NCI-H345 (cell line): Measurements from ENCODE around the gene CNGB1.
"Not testable (repeated sequence)": the region's sequence is repeated elsewhere in the genome, so short reads cannot be mapped to it uniquely, and the experiment has no call there.

Experiments used
- DNase-seq: peaks from one replicate; lab custom pipeline; 2025; lab: John Stamatoyannopoulos, UW

CNGB1 gene

DNA sequence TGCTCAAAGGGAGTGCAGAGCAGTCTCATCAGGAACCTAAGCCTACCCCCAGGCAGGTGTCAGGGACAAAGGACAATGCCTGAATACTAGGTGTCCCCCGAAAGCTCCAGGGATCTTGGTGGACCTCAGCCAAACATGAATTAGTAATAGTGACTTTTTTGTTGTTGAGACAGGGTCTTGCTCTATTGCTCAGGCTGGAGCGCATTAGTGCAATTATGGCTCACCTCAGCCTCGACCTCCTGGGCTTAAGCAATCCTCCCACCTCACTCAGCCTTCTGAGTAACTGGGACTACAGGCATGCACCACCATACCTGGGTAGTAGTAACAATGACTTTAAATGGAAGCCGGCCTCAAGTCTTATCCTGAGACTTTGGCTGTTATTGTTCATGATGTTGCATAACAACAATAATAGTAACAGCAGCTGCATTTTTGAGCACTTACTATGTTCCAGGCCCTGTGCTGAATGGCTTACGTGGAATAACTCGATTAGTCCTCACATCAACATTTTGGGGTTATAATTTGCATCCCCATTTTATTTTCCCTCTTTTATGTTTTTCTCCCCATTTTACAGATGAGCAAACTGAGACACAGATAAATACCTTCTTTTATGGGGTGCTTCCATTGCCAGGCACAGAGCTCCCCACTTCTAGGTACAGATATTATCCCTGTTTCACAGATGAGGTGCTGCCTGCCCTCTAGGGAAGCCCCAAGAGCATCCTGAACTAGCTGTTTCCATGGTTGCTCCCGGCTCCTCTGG is 19.5 kb downstream of the CNGB1 start:
- DNase-seq: no peak

DNA sequence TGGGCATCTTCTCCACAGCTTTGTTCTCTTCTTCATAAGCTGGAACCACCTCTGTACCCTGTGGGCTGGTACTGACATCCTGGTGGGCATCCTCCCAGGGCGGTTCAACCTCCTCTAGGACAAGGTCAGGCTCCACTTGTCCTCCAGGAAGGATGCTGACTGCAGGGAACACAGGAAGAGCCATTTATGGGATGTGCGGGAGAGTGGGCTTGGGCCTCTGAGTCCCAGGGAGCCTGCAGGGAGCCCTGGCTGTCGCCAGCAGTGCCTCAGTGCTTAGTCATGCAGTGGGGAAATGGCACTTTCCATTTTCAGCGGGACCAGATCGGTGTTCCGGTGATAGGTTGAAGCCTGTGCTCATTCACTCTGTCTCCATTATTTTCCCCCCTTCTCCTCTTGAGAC is 20.5 kb downstream of the CNGB1 start:
- DNase-seq: no peak

DNA sequence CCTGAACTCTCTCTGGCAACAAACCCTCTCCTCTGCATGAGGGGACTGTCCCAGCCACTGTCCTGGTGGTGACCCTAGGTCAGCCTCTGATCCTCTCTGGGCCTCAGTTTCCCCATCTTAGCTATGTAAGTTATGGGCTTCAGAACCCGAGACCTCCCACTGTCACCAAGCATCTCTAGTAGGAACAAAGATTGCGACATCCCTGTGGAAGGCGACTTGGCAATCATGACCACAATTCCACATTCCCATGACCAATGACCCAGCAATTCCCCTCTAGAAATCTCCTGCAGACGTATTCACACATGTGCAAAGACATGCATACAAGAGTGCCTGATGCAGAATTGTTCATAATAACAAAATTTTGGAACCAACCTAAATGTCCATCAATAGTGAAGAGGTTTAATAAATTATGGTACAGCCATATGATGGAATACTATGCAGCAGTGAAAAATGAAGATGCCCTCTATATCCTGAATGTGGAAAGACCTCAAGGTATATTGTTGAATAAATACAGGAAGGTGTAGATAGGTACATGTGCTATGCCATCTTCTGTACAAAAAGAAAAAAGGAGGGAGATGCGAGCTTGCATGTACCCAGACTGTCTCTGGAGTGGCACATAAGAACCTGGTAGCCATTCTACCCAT is 21.2 kb downstream of the CNGB1 start:
- DNase-seq: no peak

DNA sequence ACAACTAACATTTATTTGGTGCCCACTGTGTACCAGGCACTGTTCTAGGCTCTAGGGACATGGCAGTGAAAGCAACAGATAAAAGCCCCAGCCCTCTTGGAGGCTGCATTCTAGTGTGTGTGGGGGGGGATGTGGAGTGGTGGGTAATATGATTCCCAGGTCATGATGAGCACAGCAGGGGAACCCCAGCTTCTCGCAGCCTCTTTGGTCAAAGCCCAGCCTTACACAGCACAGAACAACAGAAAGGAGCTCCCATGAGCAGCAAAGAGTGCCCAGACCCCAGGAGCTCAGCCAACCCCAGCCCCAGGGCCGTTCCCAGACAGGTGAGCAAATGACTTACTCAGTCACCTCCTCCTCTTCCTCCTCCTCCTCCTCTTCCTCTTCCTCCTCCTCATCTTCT is 21.9 kb downstream of the CNGB1 start:
- no peak for DNase-seq

DNA sequence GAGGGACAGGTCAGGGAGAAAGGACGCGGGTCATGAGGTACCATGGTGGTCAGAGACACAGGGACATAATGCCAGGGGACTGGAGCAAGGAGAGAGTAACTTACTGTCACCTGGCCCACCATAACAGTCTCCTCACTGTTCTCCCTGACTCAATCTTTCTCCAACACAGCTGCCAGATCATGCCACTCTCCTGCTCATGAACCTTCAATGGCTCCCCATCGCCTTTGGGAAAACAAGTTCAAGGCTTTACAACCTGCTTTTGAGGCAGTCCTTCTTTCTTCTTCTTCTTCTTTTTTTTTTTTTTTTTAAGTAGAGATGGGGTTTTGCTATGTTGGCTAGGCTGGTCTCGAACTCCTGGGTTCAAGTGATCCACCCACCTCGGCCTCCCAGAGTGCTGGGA is 22.9 kb downstream of the CNGB1 start:
- DNase-seq: no peak

DNA sequence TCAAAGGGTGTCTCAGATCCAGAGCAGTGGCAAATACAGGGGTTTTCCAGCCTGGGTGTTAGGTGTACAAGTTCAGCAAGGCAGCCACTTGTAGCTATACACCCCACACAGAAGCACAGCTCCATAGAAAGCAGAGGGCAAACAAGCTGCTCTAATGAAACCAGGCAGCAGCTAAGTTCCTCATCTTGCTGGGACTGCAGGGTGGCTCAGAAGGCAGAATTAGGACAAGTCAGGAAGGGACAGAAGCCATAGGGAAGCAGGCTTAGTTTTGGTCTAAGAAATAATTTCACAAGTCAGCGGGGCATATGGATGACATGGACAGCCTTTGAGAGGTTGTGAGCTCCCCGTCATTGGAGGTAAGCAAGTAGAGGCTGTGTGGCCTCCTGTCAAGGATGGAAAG is 23.7 kb downstream of the CNGB1 start:
- no peak for DNase-seq

DNA sequence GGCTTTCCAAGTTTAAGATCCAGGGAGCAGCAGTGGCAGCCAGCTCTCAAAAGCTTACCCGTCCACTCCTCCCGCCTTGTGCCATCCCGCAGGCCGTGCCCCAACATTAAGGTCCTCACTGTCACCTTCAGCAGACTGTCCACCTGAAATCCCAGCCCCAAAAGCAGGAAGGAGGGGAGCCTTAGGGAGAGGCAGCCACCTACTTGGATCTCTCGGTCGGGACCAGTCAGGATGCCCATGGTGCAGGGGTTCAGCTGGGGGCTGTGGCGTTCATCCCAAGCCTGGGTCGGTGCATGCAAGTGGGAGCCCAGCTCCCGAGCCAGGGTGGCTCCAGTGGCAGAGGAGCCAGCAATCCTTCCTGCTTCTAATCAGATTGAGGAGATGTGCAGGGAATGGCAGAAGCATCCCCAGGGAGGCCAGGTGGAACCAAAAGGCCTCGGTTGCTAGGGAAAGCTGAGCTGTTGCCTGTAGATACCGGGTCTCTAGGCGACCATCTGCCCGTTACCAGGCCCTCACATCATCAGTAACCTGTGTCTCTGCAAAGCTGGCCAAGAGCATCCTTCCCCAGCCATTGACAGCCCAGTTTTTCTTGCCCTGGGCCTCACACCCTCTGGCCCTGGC is 24.6 kb downstream of the CNGB1 start:
- no peak for DNase-seq

DNA sequence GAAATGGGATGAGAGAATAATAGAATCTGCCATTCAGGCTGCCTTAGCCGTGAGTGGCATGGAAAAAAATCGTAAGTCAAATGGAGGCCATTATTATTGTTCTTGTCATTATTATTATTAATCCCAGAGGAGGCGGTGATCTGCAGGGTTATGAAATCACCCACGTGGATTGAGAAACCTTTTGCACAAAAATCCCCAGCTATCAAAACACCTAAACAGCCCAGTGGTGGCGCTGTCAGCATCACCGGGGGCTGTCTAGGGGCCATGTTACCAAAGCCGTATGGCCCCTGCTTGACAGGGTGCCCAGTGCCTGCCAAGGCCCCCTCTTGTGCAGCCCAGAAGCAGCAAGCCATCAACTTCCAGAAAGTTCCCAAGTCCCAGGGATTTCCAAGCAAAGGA is 25.2 kb downstream of the CNGB1 start:
- no peak for DNase-seq

DNA sequence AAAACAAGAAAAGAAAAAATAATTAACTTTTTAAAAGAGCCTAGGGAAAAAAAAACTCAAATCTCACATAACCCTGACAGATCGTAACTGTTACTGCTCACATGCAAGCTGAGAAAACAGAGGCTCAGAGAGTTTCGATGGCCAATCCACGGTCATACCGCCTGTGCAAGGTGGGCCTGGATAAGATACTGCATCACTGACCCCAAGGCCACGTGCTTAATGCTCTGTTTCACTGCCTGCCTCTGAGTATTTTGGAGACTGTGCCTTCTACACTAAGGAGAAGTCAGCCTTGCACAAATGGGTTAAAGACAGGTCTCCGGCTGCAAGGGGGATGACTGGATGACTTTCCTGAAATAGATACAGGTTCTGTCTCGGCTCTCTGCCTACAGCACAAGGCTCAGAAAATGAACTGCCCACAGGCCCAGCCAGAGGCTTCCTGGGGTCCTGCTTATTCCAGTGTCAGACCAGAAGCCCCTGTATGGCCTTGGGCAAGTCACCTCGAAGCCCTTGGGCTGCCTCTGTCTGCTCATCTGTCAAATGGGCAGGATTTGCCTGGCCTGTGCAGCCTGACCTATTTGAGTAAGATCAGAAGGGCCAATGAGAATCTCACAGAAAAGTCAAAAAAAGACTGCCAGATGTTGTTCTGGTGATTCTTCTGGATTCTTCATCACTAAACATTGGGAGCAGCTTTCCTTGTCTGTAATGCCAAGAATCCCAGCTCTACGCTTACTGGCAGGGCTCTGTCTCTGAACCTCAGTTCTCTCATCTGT is 25.8 kb downstream of the CNGB1 start:
- no peak for DNase-seq

DNA sequence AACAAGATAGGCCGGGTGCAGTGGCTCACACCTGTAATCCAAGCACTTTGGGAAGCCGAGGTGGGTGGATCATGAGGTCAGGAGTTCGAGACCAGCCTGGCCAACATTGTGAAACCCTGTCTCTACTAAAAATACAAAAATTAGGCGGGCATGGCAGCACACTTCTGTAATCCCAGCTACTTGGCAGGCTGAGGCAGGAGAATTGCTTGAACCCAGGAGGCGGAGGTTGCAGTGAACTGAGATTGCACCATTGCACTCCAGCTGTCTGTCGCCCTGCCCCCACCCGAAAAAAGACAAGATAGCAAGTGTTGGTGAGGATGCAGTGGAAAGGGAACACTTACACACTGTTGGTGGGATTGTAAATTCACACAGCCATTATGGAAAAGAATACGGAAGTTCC is 27.5 kb downstream of the CNGB1 start:
- not testable (repeated sequence) for DNase-seq

DNA sequence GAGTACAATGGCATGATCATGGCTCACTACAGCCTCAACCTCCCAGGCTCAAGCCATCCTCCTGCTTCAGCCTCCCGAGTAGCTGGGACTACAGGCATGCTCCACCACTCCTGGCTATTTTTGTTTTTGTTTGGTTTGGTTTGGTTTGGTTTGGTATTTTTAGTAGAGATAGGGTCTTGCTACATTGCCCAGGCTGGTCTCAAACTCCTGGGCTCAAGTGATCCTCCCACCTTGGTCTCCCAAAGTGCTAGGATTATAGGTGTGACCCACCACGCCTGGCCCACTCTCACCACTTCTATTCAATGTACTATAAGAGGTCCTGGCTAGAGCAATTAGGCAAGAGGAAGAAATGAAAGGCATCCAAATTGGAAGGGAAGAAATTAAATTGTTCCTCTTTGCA is 29.0 kb downstream of the CNGB1 start:
- DNase-seq: not testable (repeated sequence)

DNA sequence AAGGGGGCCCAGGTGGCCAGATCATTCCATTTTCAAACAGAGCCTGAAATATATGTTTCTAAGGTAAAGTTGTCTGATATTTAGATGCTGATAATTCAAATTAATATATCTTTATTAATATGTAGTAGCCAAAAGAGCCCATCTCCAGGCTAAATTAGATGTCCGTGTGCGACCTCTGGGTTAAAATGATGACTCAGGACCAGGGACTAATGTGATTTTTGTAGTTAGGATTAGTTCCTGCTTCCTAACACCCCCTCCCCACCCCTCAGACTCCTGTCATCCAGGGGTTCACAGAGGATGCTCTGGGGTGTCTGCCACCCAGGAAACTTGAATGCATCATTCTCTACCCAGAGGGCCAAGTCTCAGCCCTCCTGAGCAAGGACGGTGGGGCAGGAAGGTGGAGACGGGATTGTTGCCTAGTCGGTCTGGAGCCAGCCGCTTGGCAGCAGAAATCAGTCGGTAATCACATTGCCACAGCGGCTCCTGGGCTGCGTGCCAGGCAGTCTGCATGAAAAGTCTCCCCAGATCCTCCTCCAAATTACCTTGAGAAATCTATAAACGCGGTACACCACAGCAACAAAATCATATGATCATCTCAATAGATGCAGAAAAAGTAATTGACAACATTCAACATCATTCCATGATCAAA is 29.8 kb downstream of the CNGB1 start:
- DNase-seq: peak; percentile 33

DNA sequence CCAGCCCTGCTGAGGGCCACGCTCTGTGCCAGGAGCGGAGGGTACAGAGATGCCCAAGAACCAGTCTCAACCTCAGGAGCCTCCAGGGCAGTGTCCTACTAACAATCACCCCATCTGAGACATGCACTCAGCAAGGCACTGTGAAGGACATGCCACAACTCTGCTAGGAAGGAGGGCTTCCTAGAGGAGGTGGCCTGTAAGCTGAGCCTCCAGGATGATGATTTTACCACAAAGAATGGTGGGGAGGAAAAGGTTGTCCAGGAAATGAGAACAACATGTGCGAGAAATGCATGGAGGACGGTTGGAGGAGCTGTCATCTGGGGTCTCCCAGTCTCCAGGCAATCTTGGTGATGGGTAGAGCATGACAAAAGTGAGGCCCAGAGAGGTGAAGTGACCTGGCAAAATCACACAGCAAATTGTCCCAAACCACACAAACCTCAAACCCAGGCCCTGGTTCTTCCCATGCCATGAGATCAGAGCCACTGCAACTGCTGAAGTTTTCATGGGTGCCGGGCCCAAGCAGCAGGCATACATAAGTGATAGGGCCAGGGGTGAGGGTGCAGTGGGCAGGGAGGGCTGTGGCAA is 30.5 kb downstream of the CNGB1 start:
- no peak for DNase-seq

DNA sequence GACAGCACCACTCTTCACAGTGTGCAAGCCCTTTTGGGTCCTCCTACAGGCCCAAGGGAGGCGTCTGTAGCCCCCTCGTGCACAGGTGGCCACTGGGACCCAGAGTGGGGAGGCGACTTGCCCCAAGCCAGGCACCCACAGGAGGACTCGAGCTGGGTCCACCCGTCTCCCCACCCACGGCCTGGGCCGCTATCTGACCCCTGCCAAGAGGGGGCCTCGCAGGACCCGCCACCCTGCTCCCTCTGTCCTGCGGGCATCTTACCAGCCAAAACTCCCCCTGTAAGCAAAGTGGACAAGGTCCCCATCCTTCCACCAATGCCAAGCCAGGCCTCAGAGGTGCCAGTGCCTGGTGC is 31.1 kb downstream of the CNGB1 start:
- DNase-seq: no peak

DNA sequence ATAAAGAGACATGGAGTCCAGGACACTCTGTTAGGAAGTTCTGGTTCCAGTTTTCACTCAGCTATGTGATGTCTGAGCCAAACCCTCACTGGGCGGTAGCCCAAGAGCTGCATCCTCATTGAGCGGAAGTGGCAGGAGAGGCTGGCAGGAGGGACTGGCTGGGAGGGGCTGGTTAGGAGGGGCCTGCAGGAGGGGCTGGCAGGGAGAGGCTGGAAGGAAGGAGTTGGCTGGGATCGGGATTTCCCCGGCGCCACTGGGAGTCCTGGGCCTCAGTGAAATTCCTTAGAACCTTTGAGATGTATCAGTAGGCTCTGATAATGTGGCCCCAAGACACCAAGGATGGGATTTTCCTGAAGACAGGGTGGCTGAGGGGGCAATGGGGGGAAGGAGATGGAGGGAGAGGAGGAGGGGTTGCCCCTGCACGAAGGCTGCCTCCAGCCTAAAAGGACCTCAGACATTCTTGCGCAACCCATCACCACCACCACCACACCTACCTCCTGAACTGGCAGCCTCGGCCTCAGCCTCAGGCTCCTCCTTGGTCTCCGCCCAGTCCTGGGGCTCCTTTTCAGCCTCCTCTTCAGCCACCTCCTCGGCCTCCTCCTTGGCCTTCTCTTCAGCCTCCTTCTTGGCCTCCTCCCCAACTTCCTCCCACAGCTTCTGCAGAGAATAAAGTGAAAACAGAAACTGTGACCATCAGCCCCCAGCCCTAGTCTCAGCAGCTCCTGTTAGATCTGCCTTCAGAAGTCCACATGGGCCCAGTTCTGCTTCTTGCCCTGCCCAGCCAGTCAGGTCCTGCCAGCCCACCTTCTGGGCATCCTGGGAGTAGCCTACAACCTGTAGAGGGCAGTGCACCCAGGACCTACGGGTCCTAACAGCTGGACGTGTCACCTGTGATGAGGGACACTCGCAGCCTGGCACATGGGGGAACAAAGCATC is 31.7 kb downstream of the CNGB1 start:
- no peak for DNase-seq

DNA sequence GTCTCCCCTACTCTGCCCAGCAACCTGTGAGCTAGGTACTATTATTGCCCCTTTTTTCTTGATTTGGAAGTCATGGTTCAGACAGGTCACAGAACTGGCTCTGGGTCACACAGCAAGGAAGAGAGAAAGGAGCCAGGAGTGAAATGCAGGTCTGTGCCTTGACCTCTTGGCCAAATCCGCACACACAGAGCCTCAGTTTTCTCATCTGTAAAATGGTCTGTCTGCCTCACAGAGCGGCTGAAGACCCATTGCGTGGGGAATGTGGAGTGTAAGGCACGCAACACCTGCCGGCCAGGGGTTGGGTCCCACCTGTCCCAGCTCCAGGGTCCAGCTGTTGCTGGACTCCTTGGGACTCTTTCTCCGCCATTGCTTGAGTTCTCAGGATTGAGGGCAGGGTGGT is 32.4 kb downstream of the CNGB1 start:
- DNase-seq: no peak

DNA sequence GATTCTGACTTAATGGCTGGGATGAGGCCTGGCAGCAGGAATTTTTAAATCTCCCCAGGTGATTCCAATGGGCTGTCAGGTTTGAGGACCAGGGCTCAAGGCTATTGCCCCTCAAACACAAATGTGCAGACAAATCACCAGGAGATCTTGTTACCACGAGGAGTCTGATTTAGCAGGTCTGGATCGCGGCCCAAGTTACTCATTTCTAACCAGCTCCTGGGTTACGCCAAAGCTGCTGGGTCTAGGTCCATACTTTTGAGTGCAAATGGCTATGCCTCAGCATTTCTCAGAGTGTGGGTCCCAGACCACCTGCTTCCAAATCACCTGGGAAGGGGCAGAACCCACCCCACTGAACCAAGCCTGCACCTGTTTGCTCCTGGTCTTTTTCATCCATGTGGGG is 33.1 kb downstream of the CNGB1 start:
- DNase-seq: no peak

DNA sequence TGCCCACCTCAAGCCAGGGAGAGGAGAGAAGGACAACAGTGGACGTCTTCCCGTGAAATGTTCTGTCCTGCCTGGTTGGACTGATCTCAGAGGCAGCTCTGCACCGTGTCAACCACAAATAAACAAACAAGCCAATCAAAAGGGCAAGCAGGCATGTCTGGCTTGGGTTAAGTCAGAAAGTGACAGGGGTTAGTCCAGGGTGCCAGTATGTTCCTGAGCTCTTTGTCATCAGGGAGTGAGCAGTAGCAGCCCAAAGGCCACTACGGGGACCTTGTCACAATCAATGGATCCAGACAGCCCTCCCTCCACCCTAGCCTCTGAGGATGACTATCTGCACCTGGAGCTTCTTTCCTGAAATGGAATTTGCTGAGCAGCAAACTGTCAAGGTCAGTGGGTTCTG is 35.0 kb downstream of the CNGB1 start:
- DNase-seq: no peak

DNA sequence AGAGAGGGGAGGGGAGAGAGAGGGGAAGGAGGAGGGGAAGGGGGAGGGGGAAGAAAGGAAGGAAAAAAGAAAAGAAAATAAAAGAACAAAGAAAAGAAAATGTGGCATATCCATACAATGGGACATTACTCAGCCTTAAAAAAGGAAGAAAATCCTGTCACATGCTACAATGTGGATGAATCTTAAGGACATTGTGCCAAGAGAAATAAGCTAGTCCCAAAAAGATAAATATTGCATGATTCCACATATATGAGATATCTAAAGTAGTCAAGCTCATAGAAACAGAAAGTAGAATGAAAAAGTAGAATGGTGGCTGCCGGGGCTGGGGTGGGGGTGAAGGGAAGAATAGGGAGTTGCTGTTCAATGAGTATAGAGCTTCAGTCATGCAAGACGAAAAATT is 40.4 kb downstream of the CNGB1 start:
- no peak for DNase-seq

DNA sequence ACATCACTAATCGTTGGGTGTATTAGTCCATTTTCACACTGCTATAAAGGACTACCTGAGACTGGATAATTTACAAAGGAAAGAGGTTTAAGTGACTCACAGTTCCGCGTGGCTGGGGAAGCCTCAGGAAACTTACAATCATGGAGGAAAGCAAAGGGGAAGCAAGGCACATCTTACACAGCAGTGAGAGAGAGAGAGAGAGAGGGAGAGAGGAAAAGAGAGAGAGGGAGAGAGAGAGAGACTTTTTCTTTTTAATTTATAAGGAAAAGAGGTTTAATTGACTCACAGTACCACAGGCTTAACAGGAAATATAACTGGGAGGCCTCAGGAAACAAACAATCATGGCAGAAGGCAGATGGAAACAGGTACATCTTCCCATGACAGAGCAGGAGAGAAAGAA is 41.7 kb downstream of the CNGB1 start:
- DNase-seq: no peak

DNA sequence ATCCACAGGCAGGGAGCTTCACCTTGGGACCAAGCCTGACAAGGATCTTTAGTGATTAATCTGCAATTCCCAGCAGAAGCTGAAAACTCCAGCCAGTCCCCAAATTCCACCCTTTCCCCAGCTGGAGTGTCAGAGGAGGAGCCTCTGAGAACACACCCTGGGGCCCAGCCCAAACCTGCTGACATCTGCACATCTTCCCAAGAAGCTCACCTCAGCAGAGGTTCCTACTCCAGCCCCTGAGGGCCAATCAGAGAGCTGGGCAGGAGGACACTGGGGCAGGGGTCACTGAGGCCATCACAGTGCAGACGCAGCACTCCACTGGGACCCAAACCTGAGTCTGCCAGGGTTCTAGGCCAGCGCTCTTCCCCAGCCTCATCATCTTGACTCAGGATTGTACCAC is 44.9 kb downstream of the CNGB1 start:
- DNase-seq: no peak
